ENCODE measurements around the gene VSIG10. TPM values are rescaled to one million over a fixed set of nuclear protein-coding genes. Genes with fewer than 3 reads are reported as not detected.

VSIG10 gene
- total and polyA plus RNA-seq, 2 of the 13 experiments (the other 11 are each of a cell fraction or from before 2014, with no cell fraction given), result 25.6 to 42.5 TPM

DNA sequence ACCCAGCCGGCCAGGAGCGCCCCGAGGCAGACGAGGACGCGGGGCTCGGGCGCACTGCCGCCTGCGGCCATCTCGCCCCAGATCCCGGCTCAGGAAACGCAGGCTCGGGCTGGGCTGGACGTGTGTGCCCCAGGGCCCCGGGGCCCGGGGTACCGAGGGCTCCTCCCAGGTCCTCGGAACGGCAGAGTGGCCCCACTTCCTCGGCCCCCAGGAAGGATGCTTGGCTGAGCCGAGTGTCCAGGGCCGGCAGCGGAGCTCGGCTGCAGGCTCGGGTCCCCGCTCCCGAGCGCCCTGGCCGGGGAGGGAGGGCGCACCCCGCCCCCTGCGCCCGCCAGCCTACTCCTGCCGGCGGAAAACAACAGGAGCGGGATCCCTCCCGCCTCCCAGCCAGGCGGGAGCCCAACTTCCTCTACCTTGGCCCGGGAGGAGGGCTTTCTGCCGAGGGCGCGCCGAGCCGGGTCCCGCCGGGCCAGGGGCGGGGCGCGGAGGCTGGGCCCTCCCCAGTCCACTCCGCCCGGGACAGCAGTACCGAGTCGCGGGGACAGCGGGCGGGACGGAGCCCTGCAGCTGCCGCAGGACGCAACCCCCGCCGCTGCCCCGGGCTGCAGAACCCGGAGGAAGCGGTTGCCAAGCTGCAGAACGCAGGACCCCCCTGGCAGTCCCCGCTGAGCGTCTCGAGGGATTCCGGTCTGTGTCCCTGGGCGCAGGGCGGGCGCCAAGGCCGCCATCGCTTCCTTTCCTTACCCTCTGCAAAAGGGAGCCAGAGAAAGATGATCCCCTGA is at the start of gene VSIG10 (continued):
- peak; percentile 45; the same call in 1 of the 2 replicates for TF ChIP-seq KAT8 (CRISPR knock-in tag; IDR thresholded peaks at IDR 0.05)
- peak; percentile 59; the same call in 1 of the 2 replicates for TF ChIP-seq ZNF558 (CRISPR knock-in tag; IDR thresholded peaks at IDR 0.05; ENCODE audit: borderline replicate concordance)
- TF ChIP-seq EED (CRISPR knock-in tag; IDR thresholded peaks at IDR 0.05), result no peak
- no peak for TF ChIP-seq ZNF619 (CRISPR knock-in tag; IDR thresholded peaks at IDR 0.05)
- no peak for TF ChIP-seq ZBTB14 (CRISPR knock-in tag; IDR thresholded peaks at IDR 0.05)
- no peak; the same call in 1 of the 2 replicates for TF ChIP-seq ZBTB25 (CRISPR knock-in tag; IDR thresholded peaks at IDR 0.05)
- no peak for TF ChIP-seq ZNF44 (CRISPR knock-in tag; IDR thresholded peaks at IDR 0.05)
- TF ChIP-seq, protein P1, sequence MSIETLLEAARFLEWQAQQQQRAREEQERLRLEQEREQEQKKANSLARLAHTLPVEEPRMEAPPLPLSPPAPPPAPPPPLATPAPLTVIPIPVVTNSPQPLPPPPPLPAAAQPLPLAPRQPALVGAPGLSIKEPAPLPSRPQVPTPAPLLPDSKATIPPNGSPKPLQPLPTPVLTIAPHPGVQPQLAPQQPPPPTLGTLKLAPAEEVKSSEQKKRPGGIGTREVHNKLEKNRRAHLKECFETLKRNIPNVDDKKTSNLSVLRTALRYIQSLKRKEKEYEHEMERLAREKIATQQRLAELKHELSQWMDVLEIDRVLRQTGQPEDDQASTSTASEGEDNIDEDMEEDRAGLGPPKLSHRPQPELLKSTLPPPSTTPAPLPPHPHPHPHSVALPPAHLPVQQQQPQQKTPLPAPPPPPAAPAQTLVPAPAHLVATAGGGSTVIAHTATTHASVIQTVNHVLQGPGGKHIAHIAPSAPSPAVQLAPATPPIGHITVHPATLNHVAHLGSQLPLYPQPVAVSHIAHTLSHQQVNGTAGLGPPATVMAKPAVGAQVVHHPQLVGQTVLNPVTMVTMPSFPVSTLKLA (IDR thresholded peaks at IDR 0.05), result no peak
- no peak for TF ChIP-seq TEAD3 (CRISPR knock-in tag; optimal IDR thresholded peaks at IDR 0.05; ENCODE audit: borderline replicate concordance)
- TF ChIP-seq ZBTB44 (CRISPR knock-in tag; IDR thresholded peaks at IDR 0.05), result no peak
- TF ChIP-seq TAF15 (IDR thresholded peaks at IDR 0.05; ENCODE audit: low read depth, low read length, poor library complexity, severe bottlenecking), result peak; percentile 21
- TF ChIP-seq HDAC1 (CRISPR knock-in tag; IDR thresholded peaks at IDR 0.05), result peak; percentile 79
- TF ChIP-seq ARID2 (CRISPR knock-in tag; IDR thresholded peaks at IDR 0.05; ENCODE audit: borderline replicate concordance), result no peak
- peak; percentile 90 for TF ChIP-seq AGO2 (optimal IDR thresholded peaks at IDR 0.05; ENCODE audit: low read depth, low read length)
- TF ChIP-seq TOE1 (CRISPR knock-in tag; IDR thresholded peaks at IDR 0.05), result no peak
- no peak for TF ChIP-seq BRF2 (CRISPR knock-in tag; IDR thresholded peaks at IDR 0.05)
- no peak for TF ChIP-seq IRF1 (CRISPR knock-in tag; IDR thresholded peaks at IDR 0.05; ENCODE audit: low read depth)
- TF ChIP-seq, protein P2, sequence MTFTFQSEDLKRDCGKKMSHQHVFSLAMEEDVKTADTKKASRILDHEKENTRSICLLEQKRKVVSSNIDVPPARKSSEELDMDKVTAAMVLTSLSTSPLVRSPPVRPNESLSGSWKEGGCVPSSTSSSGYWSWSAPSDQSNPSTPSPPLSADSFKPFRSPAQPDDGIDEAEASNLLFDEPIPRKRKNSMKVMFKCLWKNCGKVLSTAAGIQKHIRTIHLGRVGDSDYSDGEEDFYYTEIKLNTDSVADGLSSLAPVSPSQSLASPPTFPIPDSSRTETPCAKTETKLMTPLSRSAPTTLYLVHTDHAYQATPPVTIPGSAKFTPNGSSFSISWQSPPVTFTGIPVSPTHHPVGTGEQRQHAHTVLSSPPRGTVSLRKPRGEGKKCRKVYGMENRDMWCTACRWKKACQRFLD (CRISPR knock-in tag; IDR thresholded peaks at IDR 0.05; ENCODE audit: borderline replicate concordance), result no peak; the same call in 1 of the 2 replicates
- no peak for TF ChIP-seq ZNF24 (IDR thresholded peaks at IDR 0.05)
- no peak for TF ChIP-seq ZNF335 (CRISPR knock-in tag; IDR thresholded peaks at IDR 0.05)
- TF ChIP-seq NCOA2 (CRISPR knock-in tag; IDR thresholded peaks at IDR 0.05), result no peak; the same call in 1 of the 2 replicates
